Measurements from ENCODE around the gene NBPF9. TPM values are rescaled to one million over a fixed set of nuclear protein-coding genes. Genes with fewer than 3 reads are reported as not detected.
A peak's percentile ranks its signal among the peaks of the same experiment; 100 is the strongest.
"Not testable (repeated sequence)": the region's sequence is repeated elsewhere in the genome, so short reads cannot be mapped to it uniquely, and the experiment has no call there.

The NBPF9 gene
- total RNA-seq (10 to 100 TPM; 24.7 to 28.6 TPM), polyA plus RNA-seq (ENCODE audit: insufficient read length in 6 of 6) (10 to 100 TPM; 52.7 to 65.4 (median 56.5) TPM)
- long read RNA-seq, donor 1, partial matches to known transcripts: 8 of 8 reads
- long read RNA-seq, donor 1, other reads (novel, unspliced or antisense): 0 of 8 reads
- long read RNA-seq, donor 2, partial matches to known transcripts: 20 of 20 reads
- long read RNA-seq, donor 2, other reads (novel, unspliced or antisense): 0 of 20 reads
- long read RNA-seq, donor 3: 0 reads
- long read RNA-seq, donor 4, partial matches to known transcripts: 1 of 7 reads
- long read RNA-seq, donor 4, other reads (novel, unspliced or antisense): 6 of 7 reads
- long read RNA-seq, donor 5: 0 reads
- long read RNA-seq, donor 6: 0 reads
- long read RNA-seq, donor 7: 0 reads
- long read RNA-seq, donor 8, partial matches to known transcripts: 5 of 5 reads
- long read RNA-seq, donor 8, other reads (novel, unspliced or antisense): 0 of 5 reads
- long read RNA-seq, donor 9: 0 reads
- long read RNA-seq, donor 10, partial matches to known transcripts: 0 of 4 reads
- long read RNA-seq, donor 10, other reads (novel, unspliced or antisense): 4 of 4 reads
- long read RNA-seq, donor 11: 0 reads
- long read RNA-seq, donor 12: 0 reads

GRCh38 chr1:149103109-149104081, at the start of gene NBPF9:
TSS of gene NBPF9 (minus strand) at chr1:149103551. CDS start at chr1:149082139, 21,412 bp downstream.
- intact Hi-C loops (cut with DNase I); H3K27me3 ChIP-seq; H3K36me3 ChIP-seq; H3K4me1 ChIP-seq; H3K9me3 ChIP-seq: not testable (repeated sequence)
- peak within 1 kb of the TSS in 1 of 2 donors; percentile 65 for H3K27ac ChIP-seq
- DNase-seq: peak; percentile 27 to 84 (median 63)
- peak within 1 kb of the TSS; percentile 33 to 35 for H3K4me3 ChIP-seq
- peak; percentile 99 for ATAC-seq

- H3K27ac ChIP-seq; H3K27me3 ChIP-seq; intact Hi-C loops (cut with DNase I); H3K4me1 ChIP-seq; H3K9me3 ChIP-seq; H3K36me3 ChIP-seq; DNase-seq; H3K4me3 ChIP-seq; ATAC-seq: not testable (repeated sequence)
Observed at GRCh38 chr1:149149909-149150308, 46.6 kb upstream of the NBPF9 start.

GRCh38 chr1:149137585-149137984, 34.2 kb upstream of the NBPF9 start:
- H3K27me3 ChIP-seq; intact Hi-C loops (cut with DNase I); H3K36me3 ChIP-seq: not testable (repeated sequence)

GRCh38 chr1:149130938-149131337, 27.6 kb upstream of the NBPF9 start:
- H3K4me3 ChIP-seq; H3K9me3 ChIP-seq; DNase-seq; H3K27ac ChIP-seq; H3K36me3 ChIP-seq; intact Hi-C loops (cut with DNase I); H3K4me1 ChIP-seq; H3K27me3 ChIP-seq; ATAC-seq: not testable (repeated sequence)

More at GRCh38 chr1:149137585-149137984, 34.2 kb upstream of the NBPF9 start:
- ATAC-seq, H3K9me3 ChIP-seq, DNase-seq, H3K27ac ChIP-seq, H3K4me1 ChIP-seq, H3K4me3 ChIP-seq: not testable (repeated sequence)

GRCh38 chr1:149129245-149129644, 25.9 kb upstream of the NBPF9 start:
- H3K36me3 ChIP-seq; H3K9me3 ChIP-seq; DNase-seq; H3K4me1 ChIP-seq; intact Hi-C loops (cut with DNase I); H3K27me3 ChIP-seq; H3K27ac ChIP-seq; H3K4me3 ChIP-seq: not testable (repeated sequence)
- ATAC-seq: peak; percentile 18

GRCh38 chr1:149126555-149127145, 23.3 kb upstream of the NBPF9 start:
- H3K36me3 ChIP-seq: not testable (repeated sequence)

GRCh38 chr1:149123948-149124926, 20.9 kb upstream of the NBPF9 start:
- H3K4me3 ChIP-seq; H3K36me3 ChIP-seq; H3K27me3 ChIP-seq; H3K9me3 ChIP-seq; intact Hi-C loops (cut with DNase I); H3K4me1 ChIP-seq; H3K27ac ChIP-seq: not testable (repeated sequence)
- DNase-seq (peak in 2 of 4 donors; percentile 0 to 28), ATAC-seq (peak; percentile 73)

More at GRCh38 chr1:149126555-149127145, 23.3 kb upstream of the NBPF9 start:
- H3K4me3 ChIP-seq; H3K4me1 ChIP-seq; intact Hi-C loops (cut with DNase I); H3K27ac ChIP-seq; H3K9me3 ChIP-seq; DNase-seq; ATAC-seq; H3K27me3 ChIP-seq: not testable (repeated sequence)

GRCh38 chr1:149112828-149113227, 9.5 kb upstream of the NBPF9 start:
- not testable (repeated sequence) for ATAC-seq

GRCh38 chr1:149110343-149110742, 7.0 kb upstream of the NBPF9 start:
- H3K9me3 ChIP-seq; H3K4me1 ChIP-seq; DNase-seq; ATAC-seq; H3K36me3 ChIP-seq; H3K4me3 ChIP-seq; intact Hi-C loops (cut with DNase I); H3K27me3 ChIP-seq; H3K27ac ChIP-seq: not testable (repeated sequence)

More at GRCh38 chr1:149112828-149113227, 9.5 kb upstream of the NBPF9 start:
- H3K27ac ChIP-seq; H3K36me3 ChIP-seq; intact Hi-C loops (cut with DNase I); H3K4me3 ChIP-seq; H3K4me1 ChIP-seq; H3K9me3 ChIP-seq; DNase-seq; H3K27me3 ChIP-seq: not testable (repeated sequence)

- H3K9me3 ChIP-seq; H3K27ac ChIP-seq; H3K4me1 ChIP-seq; H3K27me3 ChIP-seq; DNase-seq; intact Hi-C loops (cut with DNase I); H3K36me3 ChIP-seq: not testable (repeated sequence)
- peak; percentile 86 for ATAC-seq
- peak overlapping the region in 1 of 2 donors; percentile 33 for H3K4me3 ChIP-seq
Observed at GRCh38 chr1:149102574-149102973, 777 bp downstream of the NBPF9 start.

GRCh38 chr1:149098276-149098675, 5.1 kb downstream of the NBPF9 start:
- H3K36me3 ChIP-seq; H3K27ac ChIP-seq; ATAC-seq; H3K27me3 ChIP-seq; H3K4me3 ChIP-seq; intact Hi-C loops (cut with DNase I); DNase-seq; H3K4me1 ChIP-seq; H3K9me3 ChIP-seq: not testable (repeated sequence)

Data from left lung (tissue), 14 donors.